Dermis microvascular lymphatic vessel endothelial cell (primary cell): Measurements from ENCODE around the gene ITSN1. TPM values are rescaled to one million over a fixed set of nuclear protein-coding genes. Genes with fewer than 3 reads are reported as not detected.
"Not testable (repeated sequence)": the region's sequence is repeated elsewhere in the genome, so short reads cannot be mapped to it uniquely, and the experiment has no call there.

Source experiments
- DNase-seq, 2 donors: peaks; one replicate each; pipeline versions ENCODE4 v3.0.0 to v3.0.0-alpha.2; 2010; ENCODE audit warnings: low read depth in 2 of 2
- total RNA-seq: library from RNA; depleted of rRNA; stranded (reverse); fragments of >200 nt; gene quantifications from 2 replicates; pipeline ENCODE4 v1.2.1, GENCODE V29; 2014

ITSN1 gene
- total RNA-seq: 46.7 and 54.4 TPM in 2 replicates

DNA sequence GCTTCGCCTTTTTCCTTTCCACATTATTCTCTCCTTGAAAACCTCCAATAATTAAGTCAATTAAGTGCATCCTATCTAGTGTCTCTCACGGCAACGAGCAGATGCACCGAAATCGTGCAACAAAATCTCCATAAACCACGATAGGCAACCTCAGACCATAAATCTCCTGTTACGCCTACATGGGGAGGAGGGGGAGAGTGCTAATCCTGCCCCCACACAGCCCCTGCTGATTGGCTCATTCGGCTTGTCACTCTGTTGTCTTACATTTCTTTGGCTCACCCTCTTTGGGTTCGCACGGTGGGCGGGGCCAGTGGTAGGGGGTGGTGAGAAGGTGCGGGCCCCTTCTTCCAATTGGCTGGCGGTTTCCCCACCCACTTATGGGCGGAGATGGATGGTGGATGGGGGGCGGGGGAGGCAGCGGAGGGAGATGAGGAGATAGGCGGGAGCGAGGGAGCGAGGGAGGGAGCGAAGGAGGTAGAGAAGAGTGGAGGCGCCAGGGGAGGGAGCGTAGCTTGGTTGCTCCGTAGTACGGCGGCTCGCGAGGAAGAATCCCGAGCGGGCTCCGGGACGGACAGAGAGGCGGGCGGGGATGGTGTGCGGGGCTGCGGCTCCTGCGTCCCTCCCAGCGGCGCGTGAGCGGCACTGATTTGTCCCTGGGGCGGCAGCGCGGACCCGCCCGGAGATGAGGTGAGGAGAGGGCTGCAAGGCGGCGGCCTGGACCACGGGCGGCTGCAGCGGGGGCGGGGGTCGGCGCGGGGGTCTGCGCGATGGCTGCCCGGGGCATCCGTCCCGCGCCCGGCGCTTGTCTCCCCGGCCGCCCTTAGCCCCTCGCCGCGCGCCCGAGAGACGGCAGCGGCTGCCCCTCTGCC is at the start of gene ITSN1:
ITSN1 (plus strand) TSS at position 475 of the 869 bp plus-strand sequence. CDS start 76,328 bp downstream, outside the sequence.
- peak; percentile 99 to 100 for DNase-seq

DNA sequence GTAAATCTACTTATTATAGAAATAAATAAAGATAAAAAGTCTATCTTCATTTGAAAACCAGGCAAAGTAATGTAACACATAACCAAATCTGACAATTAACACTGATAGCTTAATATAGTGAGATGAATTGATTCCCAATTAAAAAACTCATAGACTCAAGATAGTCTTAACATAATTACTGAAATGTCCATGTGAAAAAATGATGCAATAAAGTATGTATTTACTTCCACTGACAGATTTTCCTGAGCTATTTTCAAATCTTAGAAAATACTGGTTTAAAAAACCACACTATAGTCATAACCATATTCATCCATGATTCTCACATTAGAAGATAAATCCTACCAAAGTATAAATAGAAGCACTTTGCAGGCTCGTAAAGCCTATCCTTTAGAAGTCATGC is 44.2 kb upstream of the ITSN1 start:
- no peak for DNase-seq

DNA sequence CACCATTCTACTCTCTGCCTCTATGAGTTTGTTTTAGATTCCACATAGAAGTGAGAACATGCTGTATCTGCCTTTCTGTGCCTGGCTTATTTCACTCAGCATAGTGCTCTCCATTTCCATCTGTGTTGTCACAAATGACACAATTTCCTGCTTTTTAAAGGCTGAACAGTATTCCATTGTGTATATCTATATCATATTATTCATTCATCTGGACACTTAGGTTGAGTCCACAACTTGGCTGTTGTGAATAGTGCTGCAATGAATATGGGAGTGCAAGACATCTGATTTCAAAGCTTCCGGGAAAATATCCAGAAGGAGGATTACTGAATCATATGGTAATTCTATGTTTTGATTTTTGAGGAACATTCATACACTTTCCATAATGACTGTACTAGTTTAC is 33.7 kb upstream of the ITSN1 start:
- peak; percentile 41 to 75 for DNase-seq

DNA sequence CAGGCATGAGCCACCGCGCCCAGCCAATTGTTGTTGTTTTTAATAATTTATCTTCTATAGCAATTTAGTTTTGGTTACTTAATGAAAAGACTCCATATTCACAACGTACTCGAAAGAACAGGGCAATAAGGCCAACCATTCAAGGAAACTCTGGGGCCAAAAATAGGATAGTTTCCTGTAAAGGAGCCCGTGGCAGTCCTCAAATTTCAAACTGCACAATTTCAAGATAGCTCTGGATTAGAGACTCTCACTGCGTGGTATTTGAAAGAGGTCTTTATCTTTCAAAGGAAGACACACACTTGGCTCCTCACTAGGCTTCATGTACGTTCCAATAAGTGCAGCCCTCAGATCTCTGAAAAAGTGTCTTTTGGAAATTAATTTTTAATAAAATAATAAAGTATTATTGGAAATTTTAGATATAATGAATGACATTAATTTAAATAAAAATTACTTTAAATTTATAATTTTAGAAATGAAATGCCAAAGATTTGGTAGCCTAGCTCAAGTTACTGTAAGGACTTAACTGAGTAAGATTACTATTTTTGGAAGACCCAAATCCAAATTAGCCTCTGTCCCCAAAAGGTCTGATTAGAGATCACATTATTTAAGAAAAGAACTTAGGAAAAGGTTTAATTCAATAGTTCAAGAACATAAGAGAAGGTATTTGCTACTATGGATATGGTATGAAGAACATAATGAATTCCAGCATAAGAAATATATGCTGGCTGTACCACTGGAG is 31.1 kb upstream of the ITSN1 start:
- DNase-seq: no peak

DNA sequence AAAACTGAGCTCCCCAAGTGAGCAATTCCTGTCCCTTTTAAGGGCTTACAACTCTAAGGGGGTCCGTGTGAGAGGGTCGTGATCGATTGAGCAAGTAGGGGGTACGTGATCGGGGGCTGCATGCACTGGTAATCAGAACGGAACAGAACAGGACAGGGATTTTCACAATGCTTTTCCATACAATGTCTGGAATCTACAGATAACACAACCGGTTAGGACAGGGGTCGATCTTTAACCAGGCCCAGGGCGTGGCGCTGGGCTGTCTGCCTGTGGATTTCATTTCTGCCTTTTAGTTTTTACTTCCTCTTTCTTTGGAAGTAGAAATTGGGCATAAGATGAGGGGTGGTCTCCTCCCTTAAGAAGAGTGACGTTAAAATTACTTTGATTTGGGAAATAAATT is 24.7 kb upstream of the ITSN1 start:
- not testable (repeated sequence) for DNase-seq

DNA sequence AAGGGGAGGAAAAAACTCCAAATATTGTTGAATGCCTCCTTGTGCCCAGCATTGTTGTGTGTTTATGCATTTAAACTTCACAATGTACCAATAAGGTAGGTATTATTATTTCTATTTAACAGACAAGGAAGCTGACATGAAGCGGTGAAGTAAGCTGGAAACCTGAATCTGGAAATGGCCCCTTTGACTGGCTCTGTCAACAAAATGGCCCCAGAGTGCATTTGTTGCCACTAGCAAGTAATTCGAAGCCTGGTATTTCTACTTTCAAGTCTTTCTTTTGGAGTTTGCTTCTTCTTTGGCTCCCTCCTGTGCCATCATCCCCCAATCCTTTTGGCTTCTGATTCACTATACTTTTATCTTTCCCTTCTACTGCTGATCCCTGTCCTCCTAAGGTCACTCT is 23.9 kb upstream of the ITSN1 start:
- DNase-seq: no peak

DNA sequence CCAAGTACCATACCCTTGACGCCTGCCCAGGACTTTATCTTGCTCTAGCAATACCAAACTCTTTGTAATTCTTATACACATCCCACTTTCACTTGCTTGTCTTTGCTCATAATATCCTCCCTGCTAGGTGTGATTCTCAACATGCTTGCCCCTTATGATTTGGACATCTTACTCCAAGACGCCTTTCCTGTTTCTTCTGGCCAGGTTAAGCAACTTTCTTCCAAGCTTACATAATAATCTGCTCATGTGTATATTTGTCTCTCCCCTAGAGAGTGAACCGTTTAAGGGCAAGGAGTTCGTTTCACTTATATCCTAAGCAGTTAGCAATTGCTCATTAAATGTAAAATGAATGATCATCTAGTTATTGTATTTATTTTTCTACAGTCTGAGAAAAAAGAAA is 22.6 kb upstream of the ITSN1 start:
- no peak for DNase-seq

DNA sequence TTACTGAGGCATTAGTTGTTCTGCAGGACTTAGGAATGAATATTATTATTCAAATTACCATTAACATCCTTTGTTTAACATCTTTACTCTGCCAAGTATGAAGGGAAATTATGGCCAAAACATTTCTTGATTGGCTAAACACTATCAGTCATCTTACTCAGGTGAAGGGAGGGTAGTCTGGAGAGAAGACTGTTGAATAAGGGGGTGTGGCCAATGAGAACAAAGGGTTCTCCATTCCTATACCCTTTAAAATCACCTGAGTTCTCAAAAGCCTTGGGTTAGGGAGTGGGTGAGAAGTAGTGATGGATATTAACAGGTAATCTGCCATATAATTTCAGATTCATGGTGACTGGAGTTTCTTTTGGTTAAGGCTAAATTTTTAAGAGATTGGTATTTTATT is 20.0 kb upstream of the ITSN1 start:
- no peak for DNase-seq

DNA sequence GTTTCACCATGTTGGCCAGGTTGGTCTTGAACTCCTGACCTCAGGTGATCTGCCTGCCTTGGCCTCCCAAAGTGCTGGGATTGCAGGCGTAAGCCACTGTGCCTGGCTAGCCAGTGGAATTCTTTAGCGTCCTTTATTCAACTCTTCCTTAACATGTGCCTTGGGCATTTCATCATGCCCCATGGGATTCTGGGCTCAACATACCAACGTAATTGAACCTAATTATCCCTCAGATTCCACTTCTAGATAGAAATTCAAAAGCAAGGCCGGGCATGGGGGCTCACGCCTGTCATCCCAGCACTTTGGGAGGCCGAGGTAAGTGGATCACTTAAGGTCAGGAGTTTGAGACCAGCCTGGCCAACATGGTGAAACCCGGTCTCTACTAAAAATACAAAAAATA is 16.1 kb upstream of the ITSN1 start:
- not testable (repeated sequence) for DNase-seq

DNA sequence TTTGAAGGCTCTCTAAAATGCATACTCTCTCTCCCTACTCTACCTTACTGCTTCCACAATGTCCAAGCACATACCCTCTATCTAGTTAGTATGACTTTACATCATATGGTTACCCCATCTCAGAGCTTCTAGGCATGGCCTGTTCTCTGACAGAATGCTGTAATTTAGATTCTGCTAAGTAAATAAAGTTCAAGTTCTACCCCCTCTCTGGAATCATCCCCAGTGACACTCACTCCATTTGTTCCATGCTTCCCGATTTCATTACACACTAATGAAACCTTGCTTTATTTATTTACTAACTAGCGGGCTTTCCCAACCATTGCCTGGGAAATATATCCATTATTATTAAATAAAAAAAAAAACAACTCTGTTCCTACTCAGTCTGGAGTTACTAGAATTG is 8.0 kb upstream of the ITSN1 start:
- no peak for DNase-seq

DNA sequence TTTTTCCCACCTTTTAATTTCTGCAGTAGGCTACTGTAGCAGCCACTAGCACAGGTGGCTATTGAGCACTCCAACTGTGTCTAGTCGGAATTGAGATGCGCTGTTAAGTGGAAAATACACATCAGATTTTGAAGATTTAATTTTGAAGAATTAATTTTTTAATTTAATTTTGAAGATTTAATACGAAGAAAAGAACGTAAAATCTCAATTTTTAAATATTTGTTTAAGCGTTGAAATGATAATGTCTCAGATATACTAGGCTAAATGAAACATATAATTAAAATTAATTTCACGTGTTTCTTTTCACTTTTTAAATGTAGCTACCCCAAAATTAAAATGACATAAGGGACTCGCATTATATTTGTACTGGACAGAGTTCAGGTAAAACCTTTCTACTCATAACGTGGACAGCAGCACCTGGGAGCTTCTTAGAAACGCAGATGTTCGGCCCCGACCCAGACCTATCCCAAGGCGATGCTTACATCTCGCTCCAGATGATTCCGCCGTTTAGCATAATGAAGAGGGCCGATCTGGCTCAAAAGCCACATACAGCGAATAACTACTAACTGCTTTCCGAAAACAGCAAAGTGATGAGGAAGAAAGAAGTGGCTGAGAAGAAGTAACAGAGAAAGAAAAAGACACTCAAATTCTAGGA is 1.5 kb upstream of the ITSN1 start:
- peak in 1 of 2 donors; percentile 40 for DNase-seq

DNA sequence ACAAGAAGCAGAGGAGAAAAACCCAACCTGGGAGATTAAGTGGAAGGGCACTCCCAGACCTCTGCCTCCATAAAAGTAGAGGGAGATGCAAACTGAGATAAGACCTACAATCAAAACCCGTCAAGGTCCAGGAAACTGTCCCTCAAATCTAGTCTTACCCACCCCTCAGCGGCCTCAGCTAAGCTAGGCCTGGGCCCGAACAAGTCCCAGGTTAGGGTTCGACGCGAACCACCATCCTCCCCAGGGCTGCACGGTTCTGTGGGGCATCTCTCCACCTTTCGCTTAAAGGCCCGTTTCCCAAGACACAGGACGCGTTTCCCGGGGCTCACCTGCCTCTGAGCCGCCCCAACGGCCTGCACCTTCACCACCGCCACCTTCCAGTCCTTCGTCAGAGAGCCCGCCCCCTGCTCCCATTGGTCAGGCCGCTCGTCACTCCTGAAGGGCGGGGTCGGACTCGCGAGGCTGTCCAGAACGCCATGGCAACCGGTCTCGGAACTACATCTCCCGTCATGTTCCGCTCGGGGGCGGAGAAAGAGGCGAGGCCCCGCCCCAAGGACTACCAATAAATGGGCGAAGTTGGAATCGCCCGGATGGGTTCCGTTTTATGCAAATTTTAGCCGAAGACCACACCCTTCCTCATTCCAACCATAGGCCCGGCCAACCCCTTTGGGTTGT is 812 bp upstream of the ITSN1 start, which contains the start of gene CRYZL1:
CRYZL1 (minus strand) TSS at position 390 of the 675 bp plus-strand sequence. CDS start 10,190 bp downstream, outside the sequence.
- DNase-seq: peak; percentile 99 to 100

DNA sequence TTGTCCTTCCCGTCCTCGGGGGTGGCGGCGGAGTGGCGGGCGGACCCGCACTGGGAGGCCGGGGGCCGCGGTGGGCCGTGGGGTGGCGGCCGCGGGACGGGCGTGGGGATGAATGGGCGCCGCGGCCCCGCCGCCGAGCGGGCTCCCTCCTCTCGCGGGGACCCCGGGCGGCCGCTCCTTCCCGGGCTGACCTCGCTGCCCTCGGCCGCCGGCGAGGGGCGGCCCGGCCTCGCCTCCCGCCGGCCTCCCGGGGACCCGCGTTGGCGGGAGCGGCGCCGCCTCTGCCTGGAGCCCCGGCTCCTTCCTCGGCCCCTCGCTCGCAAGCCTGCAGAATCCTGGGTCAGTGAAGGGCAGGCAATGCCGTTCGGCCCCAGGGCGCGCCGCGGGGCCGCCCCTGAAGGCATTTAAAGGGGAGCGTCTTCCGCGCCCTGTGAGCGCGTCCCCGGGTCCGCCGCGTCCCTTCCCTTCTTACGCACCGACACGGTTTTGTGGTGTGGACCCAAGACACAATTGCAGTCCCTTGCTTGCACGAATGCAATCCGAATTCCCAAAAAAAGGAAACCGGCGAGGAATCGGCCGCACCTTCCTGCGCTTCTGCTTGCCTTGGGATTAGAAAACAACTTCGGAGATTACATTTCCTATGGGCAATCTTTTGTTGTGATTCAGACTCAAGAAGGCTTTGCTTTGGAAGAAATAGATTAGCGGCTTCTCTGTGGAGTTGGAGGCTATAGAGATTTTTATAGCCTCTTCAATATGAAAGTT is 776 bp downstream of the ITSN1 start:
- peak in 1 of 2 donors; percentile 25 for DNase-seq

DNA sequence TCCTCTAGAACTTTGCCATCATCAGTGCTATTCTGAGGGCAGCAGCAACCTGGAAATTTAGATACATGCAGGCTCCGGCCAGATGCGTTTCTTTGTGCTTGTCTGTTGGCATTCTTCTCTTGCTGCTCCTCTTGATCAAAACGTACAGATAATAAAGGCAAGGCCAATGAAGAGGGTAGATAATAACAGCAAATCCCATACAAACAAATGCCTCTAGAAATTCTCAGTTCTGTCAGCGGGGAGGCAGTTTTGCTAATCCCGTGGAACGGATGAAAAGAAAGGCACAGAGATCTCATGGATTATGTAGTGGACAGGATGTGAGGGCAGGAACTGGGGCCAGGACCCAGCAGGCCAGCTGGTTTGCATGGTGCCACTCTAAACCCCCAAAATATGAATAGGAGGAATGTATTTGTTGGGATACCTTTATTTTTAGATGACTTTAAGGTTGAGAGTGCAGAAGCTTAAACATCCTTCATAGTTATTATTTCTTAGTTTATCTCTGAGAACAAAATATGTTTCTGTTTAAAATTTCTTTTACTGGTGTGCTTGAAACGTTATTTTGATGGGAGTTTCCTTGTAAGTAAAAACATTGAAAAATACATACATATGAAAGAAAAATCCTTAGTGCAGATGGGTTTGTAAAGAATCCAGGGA is 1.5 kb downstream of the ITSN1 start:
- DNase-seq: peak in 1 of 2 donors; percentile 39

DNA sequence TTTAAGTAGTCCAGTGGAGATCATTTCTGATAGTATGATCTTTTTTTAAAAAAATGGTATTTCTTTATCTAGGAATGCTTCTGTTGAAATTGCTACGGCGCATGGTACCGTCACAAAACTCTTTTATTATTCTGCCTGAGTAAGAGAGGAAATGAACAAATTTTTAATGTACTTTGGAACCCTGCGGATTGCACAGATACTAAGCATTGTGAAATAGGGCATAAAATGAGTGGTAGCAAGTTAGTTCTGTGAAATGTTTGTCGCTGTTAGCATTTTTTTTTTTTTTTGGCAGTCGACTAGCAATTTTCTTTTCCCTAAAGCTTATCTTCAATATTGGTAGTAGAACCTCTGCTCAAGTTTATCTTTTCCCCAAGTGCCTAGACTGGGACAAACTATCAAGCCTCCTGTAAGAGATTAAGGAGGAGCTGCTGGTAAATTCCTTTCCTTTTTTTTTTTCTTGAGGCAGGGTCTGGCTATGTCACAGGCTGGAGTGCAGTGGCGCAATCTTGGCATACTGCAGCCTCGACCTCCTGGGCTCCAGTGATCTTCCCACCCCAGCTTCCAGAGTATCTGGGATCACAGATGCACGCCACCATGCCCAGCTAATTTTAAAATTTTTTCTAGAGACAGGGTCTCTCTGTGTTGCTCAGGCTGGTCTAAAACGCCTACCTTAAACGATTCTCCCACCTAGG is 2.2 kb downstream of the ITSN1 start:
- DNase-seq: peak; percentile 50 to 73

DNA sequence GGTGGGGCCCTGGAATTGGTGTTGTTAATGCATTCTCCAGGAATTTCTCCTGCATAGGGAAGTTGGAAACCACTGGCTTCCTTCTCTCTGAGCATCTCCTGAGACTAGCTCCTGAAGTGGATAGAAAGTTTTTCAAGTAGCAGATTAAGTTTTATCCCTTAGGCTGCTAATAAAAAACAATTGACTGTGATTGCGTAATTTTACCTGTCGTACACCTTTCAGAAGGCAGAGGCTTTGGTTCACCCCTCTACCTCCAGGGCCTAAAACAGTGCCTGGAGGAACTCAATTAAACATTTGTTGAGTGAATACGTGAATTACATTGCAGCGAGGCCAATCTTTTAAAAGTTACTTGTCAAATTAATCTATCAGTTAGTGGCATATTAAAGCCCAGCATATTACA is 3.4 kb downstream of the ITSN1 start:
- no peak for DNase-seq

DNA sequence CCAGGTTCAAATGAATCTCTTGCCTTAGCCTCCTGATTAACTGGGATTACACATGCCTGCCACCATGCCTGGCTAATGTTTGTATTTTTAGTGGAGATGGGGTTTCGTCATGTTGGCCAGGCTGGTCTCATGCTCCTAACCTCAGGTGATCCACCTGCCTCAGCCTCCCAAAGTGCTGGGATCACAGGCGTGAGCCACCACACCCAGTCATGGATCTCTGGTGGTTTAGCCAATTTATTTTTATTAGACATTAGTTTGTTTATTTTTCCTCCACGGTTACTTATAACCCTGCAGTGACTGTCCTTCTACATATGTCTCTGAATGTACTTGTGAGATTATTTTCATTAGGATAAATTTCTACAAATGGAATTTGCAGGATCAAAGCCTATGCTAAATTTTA is 5.3 kb downstream of the ITSN1 start:
- no peak for DNase-seq

DNA sequence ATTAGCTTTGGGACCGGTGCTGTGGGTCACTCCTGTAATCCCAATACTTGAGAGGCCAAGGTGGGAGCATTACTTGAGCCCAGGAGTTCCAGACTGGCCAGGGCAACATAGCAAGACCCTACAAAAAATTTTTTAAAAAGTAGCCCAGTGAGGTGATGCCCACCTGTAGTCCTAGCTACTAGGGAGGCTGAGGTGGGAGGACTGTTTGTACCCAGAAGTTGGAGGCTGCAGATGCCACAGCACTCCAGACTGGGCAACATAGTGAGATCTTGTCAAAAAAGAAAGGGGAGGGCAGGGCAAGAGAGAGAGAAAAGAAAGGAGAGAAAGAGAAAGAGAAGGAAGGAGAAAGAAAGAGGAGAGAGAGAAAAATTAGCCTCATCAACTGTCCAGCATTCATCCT is 6.3 kb downstream of the ITSN1 start:
- no peak for DNase-seq

DNA sequence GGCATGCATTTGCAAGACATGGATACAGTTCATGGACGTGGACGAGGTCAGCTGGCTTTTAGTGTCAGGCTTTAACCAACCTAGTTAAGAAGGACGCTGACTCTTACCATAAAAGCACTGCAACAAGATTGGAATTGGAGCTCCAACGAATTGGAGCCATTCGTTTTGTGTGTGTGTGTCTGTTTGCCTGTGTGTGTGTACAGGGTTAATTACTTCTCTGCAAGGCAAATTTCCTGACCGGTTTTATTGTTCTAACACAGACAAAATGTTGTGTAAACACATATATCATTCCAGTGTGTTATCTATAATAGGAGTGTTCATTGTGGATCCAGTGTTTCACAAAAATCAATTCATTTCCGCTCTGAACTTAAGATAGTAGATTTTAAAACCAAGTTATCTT is 7.9 kb downstream of the ITSN1 start:
- DNase-seq: no peak
